NT2/D1 (cell line): ENCODE data around the gene PLLP.

ENCODE experiments used
- SUZ12 ChIP-seq: IDR thresholded peaks from 2 replicates; pipeline ENCODE4 v1.6.1; 2011; ENCODE audit not compliant: insufficient read length, insufficient read depth; ENCODE audit errors: extremely low read depth
- ZNF274 ChIP-seq: IDR thresholded peaks from 2 replicates; pipeline ENCODE4 v1.6.1; 2011; ENCODE audit warnings: mild to moderate bottlenecking, low read depth, low read length

GRCh38 chr16:57223057-57223456 is 61.4 kb downstream of the PLLP start:
- TF ChIP-seq ZNF274 (no peak), SUZ12 (no peak)
